ENCODE measurements around the gene HLCS.

HLCS gene

GRCh38 chr21:36985751-36986594, 19.5 kb upstream of the HLCS start:
- DNase-seq (ENCODE audit: low read depth in 3 of 3): no peak

- DNase-seq (ENCODE audit: low read depth in 3 of 3): no peak
These were observed 15.7 kb upstream of the HLCS start for GRCh38 chr21:36981977-36982700.

- no peak for DNase-seq (ENCODE audit: low read depth in 3 of 3)
These were observed 14.6 kb upstream of the HLCS start for GRCh38 chr21:36981049-36981391.

- no peak for DNase-seq (ENCODE audit: low read depth in 3 of 3)
These were observed 14.0 kb upstream of the HLCS start for GRCh38 chr21:36980280-36981048.

- peak in 2 of 3 experiments; percentile 11 to 31 for DNase-seq (ENCODE audit: low read depth in 3 of 3)
These were observed 10.6 kb upstream of the HLCS start for GRCh38 chr21:36976882-36977651.

GRCh38 chr21:36976228-36976861, 9.9 kb upstream of the HLCS start:
- DNase-seq (ENCODE audit: low read depth in 3 of 3): no peak

- no peak for DNase-seq (ENCODE audit: low read depth in 3 of 3)
These were observed 8.4 kb upstream of the HLCS start for GRCh38 chr21:36974851-36975192.

- no peak for DNase-seq (ENCODE audit: low read depth in 3 of 3)
These were observed 7.7 kb upstream of the HLCS start for GRCh38 chr21:36973986-36974850.

- no peak for DNase-seq (ENCODE audit: low read depth in 3 of 3)
These were observed 2.5 kb upstream of the HLCS start for GRCh38 chr21:36968976-36969375.

GRCh38 chr21:36968414-36968813, 1.9 kb upstream of the HLCS start:
- DNase-seq (ENCODE audit: low read depth in 3 of 3): no peak

- no peak for DNase-seq (ENCODE audit: low read depth in 3 of 3)
These were observed 626 bp upstream of the HLCS start for GRCh38 chr21:36966821-36967768.

GRCh38 chr21:36965720-36966065, 776 bp downstream of the HLCS start:
- DNase-seq (ENCODE audit: low read depth in 3 of 3): no peak

- no peak for DNase-seq (ENCODE audit: low read depth in 3 of 3)
These were observed 1.4 kb downstream of the HLCS start for GRCh38 chr21:36964827-36965719.

GRCh38 chr21:36964398-36964797, 2.1 kb downstream of the HLCS start:
- DNase-seq (ENCODE audit: low read depth in 3 of 3): no peak

- DNase-seq (ENCODE audit: low read depth in 3 of 3): no peak
These were observed 4.2 kb downstream of the HLCS start for GRCh38 chr21:36962098-36962780.

- DNase-seq (ENCODE audit: low read depth in 3 of 3): no peak
These were observed 5.7 kb downstream of the HLCS start for GRCh38 chr21:36960676-36961284.
